IPS-NIHi7 (cell line): Measurements from ENCODE around the gene AADACL2.

ENCODE experiments used
- DNase-seq: peaks from one replicate; pipeline ENCODE4 v3.0.0; 2012; ENCODE audit warnings: mixed read lengths; ENCODE audit errors: extremely low spot score

The AADACL2 gene

DNA sequence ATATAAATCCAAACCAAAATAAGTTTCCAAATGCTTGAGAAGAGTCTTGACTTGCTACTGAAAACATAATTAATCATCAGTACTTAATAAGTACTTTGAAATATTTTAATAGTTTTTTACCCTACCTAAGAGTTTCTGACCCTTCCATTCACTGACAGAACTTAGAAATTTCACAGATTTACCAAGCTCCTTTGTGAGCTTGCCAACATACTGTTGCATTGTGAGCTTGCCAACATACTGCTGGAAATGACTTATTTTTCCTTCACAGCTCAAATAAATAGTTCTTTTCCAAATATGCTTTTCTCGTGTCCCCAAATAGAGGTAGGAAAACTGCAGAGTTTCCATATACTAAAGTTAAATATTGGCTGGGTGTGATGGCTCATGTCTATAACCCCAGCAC lies 70.5 kb downstream of the AADACL2 start:
- DNase-seq: no peak

DNA sequence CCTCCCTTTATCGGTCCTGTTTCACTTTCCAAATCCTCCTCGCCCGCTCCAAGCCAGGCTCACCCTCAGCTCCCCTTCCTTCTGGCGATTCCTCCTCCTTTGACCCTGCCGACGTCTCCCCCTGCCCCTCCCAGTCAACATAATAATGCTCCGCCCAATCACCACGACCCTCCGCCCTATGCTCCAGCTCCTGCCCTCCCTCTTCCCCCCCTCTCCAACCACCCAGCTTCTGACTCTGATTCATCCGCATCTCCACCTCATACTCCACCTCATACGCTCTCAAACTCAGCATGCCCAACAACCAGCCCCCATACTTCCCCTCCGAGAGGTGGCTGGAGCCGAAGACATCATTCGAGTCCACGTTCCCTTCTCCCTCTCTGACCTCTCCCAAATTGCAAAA lies 73.1 kb downstream of the AADACL2 start:
- DNase-seq: no peak
